ENCODE measurements around the gene PRKACA. TPM values are rescaled to one million over a fixed set of nuclear protein-coding genes. Genes with fewer than 3 reads are reported as not detected.

Gene PRKACA
- 47.5 and 56.1 TPM in 2 replicates for total RNA-seq

GRCh38 chr19:14117668-14118164, at the start of gene PRKACA:
Gene PRKACA, minus strand, starts transcription at chr19:14117762. Its CDS starts 215 bp downstream, at chr19:14117547.

GRCh38 chr19:14136509-14137281, 19.1 kb upstream of the PRKACA start, which contains the start of gene ASF1B:
Gene ASF1B, minus strand, starts transcription at chr19:14136589. Its CDS starts 133 bp downstream, at chr19:14136456.

GRCh38 chr19:14090509-14091080, 27.0 kb downstream of the PRKACA start, which contains the start of gene SAMD1:
Gene SAMD1, minus strand, starts transcription at chr19:14090751.

GRCh38 chr19:14085309-14085995, 32.1 kb downstream of the PRKACA start, which contains the start of gene C19orf67:
Gene C19orf67, minus strand, starts transcription at chr19:14085783. Its CDS starts 156 bp downstream, at chr19:14085627.

GRCh38 chr19:14072535-14073260, 44.9 kb downstream of the PRKACA start, which contains the start of gene MISP3:
Gene MISP3, plus strand, starts transcription at chr19:14072786. Its CDS starts 524 bp downstream, at chr19:14073310.

GRCh38 chr19:14061751-14062557, 55.6 kb downstream of the PRKACA start, which contains the start of gene PALM3:
Gene PALM3, minus strand, starts transcription at chr19:14062076. Its CDS starts 96 bp downstream, at chr19:14061980.

Other genes starting within 250 kb of the PRKACA start
- not detected in 2 replicates for gene NANOS3, start 240.6 kb downstream of the PRKACA start, total RNA-seq
- gene BRME1, start 211.6 kb downstream of the PRKACA start, total RNA-seq, result 0.55 and 0.87 TPM in 2 replicates
- gene CC2D1A, start 211.6 kb downstream of the PRKACA start, total RNA-seq, result 6.9 and 8.0 TPM in 2 replicates
- gene PODNL1, start 179.3 kb downstream of the PRKACA start, total RNA-seq, result under 0.01 and 1.2 TPM in 2 replicates
- 5.5 and 14.9 TPM in 2 replicates for gene DCAF15, start 165.3 kb downstream of the PRKACA start, total RNA-seq
- 3.7 and 3.9 TPM in 2 replicates for gene RFX1, start 111.4 kb downstream of the PRKACA start, total RNA-seq
- not detected in 2 replicates for gene RLN3, start 89.6 kb downstream of the PRKACA start, total RNA-seq
- 1.00 and 2.4 TPM in 2 replicates for gene IL27RA, start 86.0 kb downstream of the PRKACA start, total RNA-seq
- gene PALM3, start 55.7 kb downstream of the PRKACA start, total RNA-seq, result 0.55 and 0.87 TPM in 2 replicates
- 0.11 and 0.25 TPM in 2 replicates for gene MISP3, start 45.0 kb downstream of the PRKACA start, total RNA-seq
- not detected in 2 replicates for gene C19orf67, start 32.0 kb downstream of the PRKACA start, total RNA-seq
- gene SAMD1, start 27.0 kb downstream of the PRKACA start, total RNA-seq, result 22.1 and 30.0 TPM in 2 replicates
- 7.2 and 24.0 TPM in 2 replicates for gene ASF1B, start 18.8 kb upstream of the PRKACA start, total RNA-seq
- gene ADGRL1, start 88.4 kb upstream of the PRKACA start, total RNA-seq, result 0.77 and 1.4 TPM in 2 replicates